Motor neuron (in vitro differentiated cells): ENCODE results near the gene MTHFSD. TPM values are rescaled to one million over a fixed set of nuclear protein-coding genes. Genes with fewer than 3 reads are reported as not detected.

Experiments used
- ATAC-seq, 8 experiments: fragments of 200-7000 bp; cut with Tn5 transposase; replicated peaks in 6 of 8; 2 replicates each; pipeline ENCODE4 v1.8.0; 2021; ENCODE audit warnings: mild to moderate bottlenecking in 8 of 8, moderate library complexity in 8 of 8
- H3K27ac ChIP-seq, 2 donors: fragments of 250-450 bp; sonication (Bioruptor Pico); 2 replicates each; pipeline ENCODE4 v1.9.0; 2021; ENCODE audit warnings: antibody characterized with exemption in 2 of 2, mild to moderate bottlenecking in 2 of 2, moderate library complexity in 1 of 2
- H3K4me1 ChIP-seq, 2 donors: fragments of 250-450 bp; sonication (Bioruptor Pico); replicated peaks in 1 of 2; 2 replicates each; pipeline ENCODE4 v1.6.1; 2021; ENCODE audit warnings: antibody characterized with exemption in 2 of 2, mild to moderate bottlenecking in 2 of 2, moderate library complexity in 1 of 2
- H3K4me3 ChIP-seq, 5 donors: fragments of 250-450 bp; sonication (Bioruptor Pico); 2 replicates each; pipeline ENCODE4 v1.9.0; 2021; ENCODE audit warnings: antibody characterized with exemption in 5 of 5, mild to moderate bottlenecking in 5 of 5, moderate library complexity in 4 of 5
- WGBS, 10 experiments: fragments of 450-650 bp; shearing (Covaris generic); methylation state at CpG; one replicate each; pipeline ENCODE4 v1.0.0; 2022; 5-methylcytosine and 5-hydroxymethylcytosine counted together
- in situ Hi-C, 9 experiments: fragments of 400-800 bp; cut with MboI; loops; one replicate each; pipeline ENCODE4 v1.15.0; 2021; ENCODE audit warnings: low sequenced_read_pairs in 9 of 9, low pct_unique_long_range_greater_than_20kb in 2 of 9; ENCODE audit not compliant: unreplicated experiment in 9 of 9
- total RNA-seq, 8 experiments: library from RNA; unstranded; fragments of 300-600 nt; gene quantifications; 2 replicates each; pipeline versions ENCODE4 v1.2.3 to v1.2.4, GENCODE V29; 2022

The MTHFSD gene
- total RNA-seq, 8 experiments from 2014 or later: 10.4 to 36.4 (median 19.4) TPM

DNA sequence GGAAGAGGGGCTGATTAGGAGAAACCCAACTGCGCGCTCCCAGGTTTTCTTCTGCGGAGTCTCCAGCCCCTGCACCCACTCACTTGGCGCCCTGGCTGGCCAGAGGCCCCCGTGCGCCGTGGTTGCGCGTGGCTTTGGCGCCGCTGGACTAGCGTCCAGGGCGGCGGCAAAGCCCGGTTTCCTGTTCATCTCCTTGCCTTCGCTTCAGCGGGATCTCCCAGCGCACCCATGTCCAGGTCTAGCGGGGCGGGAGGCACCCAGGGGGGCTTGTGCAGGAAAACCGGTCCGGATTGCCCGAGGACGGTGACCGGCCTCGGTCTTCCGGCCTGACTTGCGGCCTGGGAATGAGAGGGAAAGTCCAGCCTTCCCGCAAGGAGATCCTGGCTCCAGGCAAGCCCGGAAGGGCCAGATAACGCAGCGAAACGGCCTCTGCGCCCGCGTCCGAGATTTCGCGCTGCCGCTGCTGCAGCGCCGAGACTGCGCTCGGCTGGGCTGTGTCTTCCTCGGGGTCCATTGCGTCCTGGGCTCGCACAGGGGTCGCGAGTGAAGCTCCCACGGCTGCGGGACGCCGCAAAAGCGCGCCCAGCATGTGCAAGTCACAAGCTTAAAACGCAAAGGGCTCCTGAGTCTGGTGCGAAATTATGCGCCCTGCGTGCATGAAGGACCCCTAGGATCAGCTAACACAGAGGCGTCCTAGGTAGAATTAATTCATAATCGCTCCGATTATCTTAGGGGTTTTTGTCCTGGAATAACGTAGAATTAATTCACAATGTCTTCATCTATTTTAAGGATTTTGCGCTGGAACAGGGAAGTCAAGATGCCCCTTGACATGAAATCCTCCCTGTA lies 39.0 kb downstream of the MTHFSD start:
- Histone ChIP-seq H3K4me3 (peak overlapping the region in 1 of 5 donors; percentile 5), H3K27ac (no peak overlapping the region), H3K4me1 (peaks cover 0 to 2% of the 10 kb centered on the region in 2 donors)
- WGBS, 10 experiments: 0 to 37% (median 3%) methylated on average over 2 to 43 of the region's 64 CpGs; no CpG with 5 or more reads in 3 of the 10 experiments
- in situ Hi-C loops: loop anchor here (10.0 to 25.0 kb wide), 6 partner anchors 179 to 704 kb away; no protein-coding TSS in a partner anchor
- ATAC-seq: peak in 1 of 8 experiments; percentile 5

- 0 to 20% (median 2%) methylated on average over 1 to 13 of the region's 29 CpGs; no CpG with 5 or more reads in 5 of the 10 experiments for WGBS, 10 experiments
- no peak overlapping the region for H3K4me3 ChIP-seq
- in situ Hi-C loops: loop anchor here (10.0 to 25.0 kb wide), 6 partner anchors 178 to 703 kb away; no protein-coding TSS in a partner anchor
These were observed 39.6 kb downstream of the MTHFSD start for GRCh38 chr16:86515413-86515776.

DNA sequence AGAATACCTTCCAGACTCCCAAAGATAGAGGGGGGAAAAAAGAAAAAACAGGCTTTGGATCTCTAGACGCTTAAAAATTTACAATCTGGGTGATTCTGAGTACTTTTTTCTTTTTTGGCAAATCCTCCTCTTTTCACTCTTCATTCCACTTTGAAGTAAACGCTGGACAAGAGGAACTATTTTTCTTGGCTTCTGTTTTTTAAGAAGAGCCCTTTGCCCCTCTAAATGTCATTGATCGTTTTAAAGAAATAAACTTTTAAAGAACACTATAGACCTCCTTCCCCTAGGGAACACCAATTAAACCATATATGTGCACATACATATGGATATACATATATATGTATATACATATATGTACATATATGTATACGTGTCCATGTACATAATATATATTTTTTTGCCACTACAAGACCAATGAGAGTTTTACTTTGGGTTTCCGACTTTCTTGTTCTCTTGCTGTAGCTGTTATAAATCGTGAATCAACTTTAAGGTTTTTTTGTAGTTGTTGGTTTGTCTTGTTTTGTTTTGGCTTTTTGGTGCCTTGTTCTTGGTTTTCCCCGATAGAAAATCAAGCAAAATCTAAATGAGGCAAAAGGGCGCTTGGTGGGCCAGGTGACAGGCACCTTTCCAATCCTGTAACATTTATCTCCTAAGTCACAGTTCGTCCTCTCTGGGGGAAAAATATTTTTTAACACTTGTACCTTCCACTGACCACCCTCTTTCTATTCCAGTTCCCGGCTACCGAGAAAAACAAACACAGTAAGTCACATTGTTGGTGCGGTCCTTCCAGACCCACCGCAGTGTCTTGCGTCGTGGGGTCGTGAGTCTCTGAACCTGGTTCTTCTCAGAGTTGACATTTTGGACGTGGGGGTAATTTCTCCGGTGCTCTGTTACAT lies 40.3 kb downstream of the MTHFSD start:
- in situ Hi-C loops: loop anchor here (10.0 to 25.0 kb wide), 6 partner anchors 177 to 702 kb away; no protein-coding TSS in a partner anchor
- Histone ChIP-seq H3K4me3 (no peak overlapping the region), H3K27ac (no peak overlapping the region), H3K4me1 (peaks cover 0 to 2% of the 10 kb centered on the region in 2 donors)
- no peak for ATAC-seq
- 3 to 74% (median 16%) methylated on average over 5 to 18 of the region's 18 CpGs for WGBS, 10 experiments

More at GRCh38 chr16:86515413-86515776, 39.6 kb downstream of the MTHFSD start:
- Histone ChIP-seq H3K4me1 (peaks cover 0 to 2% of the 10 kb centered on the region in 2 donors), H3K27ac (no peak overlapping the region)
- peak in 1 of 8 experiments; percentile 2 for ATAC-seq

DNA sequence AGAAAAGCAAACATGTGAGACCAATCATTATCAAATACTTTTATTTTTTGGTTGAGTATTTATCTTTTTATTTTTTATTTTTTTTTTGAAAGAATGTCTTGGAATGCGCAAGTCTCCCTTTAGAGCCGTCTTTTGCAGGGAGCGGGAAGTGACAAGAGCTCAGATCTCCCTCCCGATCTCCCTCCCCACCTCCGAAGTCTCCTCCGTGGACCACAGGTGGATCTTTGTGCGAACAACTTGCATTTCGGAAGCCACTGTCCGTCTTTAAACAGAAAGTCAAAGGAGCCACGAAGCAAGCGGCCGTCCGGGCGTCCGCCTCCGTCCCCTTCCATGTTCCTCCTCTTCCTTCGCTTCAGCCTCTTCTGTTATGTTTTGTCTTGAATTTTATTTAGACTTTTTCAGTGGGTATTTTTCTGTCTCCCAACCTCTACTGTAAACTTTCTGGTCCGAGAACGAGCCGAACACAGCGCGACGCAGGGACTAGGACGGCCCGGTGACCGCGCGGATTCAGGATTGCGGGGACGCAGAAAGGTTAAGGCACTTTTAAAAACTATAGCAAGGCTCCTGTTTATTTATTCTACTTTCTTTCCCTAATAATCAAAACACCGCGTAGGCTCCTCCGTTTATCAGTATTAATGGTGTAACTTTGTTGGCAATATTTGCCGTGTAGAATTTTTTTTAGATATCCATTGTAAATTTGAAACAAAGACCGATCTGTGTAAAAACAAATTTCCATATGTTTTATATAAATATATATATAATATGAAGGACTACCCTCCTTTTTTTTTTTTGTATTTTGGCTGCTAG lies 41.4 kb downstream of the MTHFSD start:
- no peak for ATAC-seq

GRCh38 chr16:86512860-86513470 lies 42.1 kb downstream of the MTHFSD start:
- H3K4me1 ChIP-seq: peaks cover 2 to 4% of the 10 kb centered on the region in 2 donors
- no peak overlapping the region for H3K4me3 ChIP-seq
- no peak for ATAC-seq
- no peak overlapping the region for H3K27ac ChIP-seq
- WGBS, 10 experiments: 14 to 88% (median 40%) methylated on average over 1 to 17 of the region's 29 CpGs; no CpG with 5 or more reads in 2 of the 10 experiments
- in situ Hi-C loops: loop anchor here (10.0 to 25.0 kb wide), 6 partner anchors 176 to 701 kb away; no protein-coding TSS in a partner anchor

More for the DNA sequence above, 41.4 kb downstream of the MTHFSD start:
- H3K4me1 ChIP-seq: peaks cover 2 to 4% of the 10 kb centered on the region in 2 donors
- 5 to 92% (median 15%) methylated on average over 9 to 31 of the region's 35 CpGs for whole genome bisulfite sequencing, 10 experiments
- H3K4me3 ChIP-seq: no peak overlapping the region
- H3K27ac ChIP-seq: no peak overlapping the region
- in situ Hi-C loops: loop anchor here (10.0 to 25.0 kb wide), 6 partner anchors 176 to 701 kb away; no protein-coding TSS in a partner anchor

- 7 to 100% (median 20%) methylated on average over 1 to 14 of the region's 24 CpGs; no CpG with 5 or more reads in 5 of the 10 experiments for WGBS, 10 experiments
- in situ Hi-C loops: loop anchor here (10.0 to 25.0 kb wide), 6 partner anchors 175 to 700 kb away; no protein-coding TSS in a partner anchor
- no peak for ATAC-seq
- Histone ChIP-seq H3K4me3 (no peak overlapping the region), H3K27ac (no peak overlapping the region), H3K4me1 (peaks cover 2 to 4% of the 10 kb centered on the region in 2 donors)
These were observed 42.7 kb downstream of the MTHFSD start for GRCh38 chr16:86512301-86512859.

DNA sequence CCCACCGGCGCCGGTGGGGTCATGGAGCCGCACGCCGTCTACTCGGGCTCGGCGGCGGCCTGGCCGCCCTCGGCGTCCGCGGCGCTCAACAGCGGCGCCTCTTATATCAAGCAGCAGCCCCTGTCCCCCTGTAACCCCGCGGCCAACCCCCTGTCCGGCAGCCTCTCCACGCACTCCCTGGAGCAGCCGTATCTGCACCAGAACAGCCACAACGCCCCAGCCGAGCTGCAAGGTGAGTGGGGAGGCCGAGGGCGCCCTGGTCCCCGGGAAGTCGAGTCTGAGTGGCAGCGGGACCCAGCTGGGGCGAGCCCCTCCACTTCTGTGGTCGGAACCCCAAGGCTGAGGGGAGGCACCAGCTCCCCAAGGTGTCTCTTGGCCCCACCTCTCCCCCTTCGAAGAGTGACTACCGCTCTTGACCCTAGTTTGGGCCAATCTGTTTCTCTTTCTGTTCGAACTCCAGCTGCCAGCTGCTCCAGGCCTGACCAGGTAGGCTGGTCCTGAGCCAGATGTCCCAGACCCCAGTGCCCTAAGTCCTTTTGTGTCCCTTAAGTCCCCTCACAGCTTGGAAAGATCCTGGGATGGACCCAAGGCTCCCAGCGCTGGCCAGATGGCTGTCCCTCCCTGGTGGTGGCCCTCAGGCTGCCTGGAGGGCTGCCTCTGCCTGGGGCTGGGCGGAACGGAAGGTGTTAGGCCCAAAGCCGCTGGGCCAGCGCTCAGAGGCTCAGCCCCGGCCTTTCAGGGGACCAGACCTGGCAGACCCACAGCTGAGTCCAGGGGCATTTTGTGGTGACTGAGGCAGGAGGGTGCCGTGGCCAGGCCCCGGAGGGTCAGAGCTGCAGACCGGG lies 43.5 kb downstream of the MTHFSD start:
- Histone ChIP-seq H3K4me1 (peaks cover 2 to 4% of the 10 kb centered on the region in 2 donors), H3K27ac (no peak overlapping the region), H3K4me3 (no peak overlapping the region)
- in situ Hi-C loops: loop anchor here (10.0 to 25.0 kb wide), 6 partner anchors 174 to 699 kb away; no protein-coding TSS in a partner anchor
- 20 to 47% (median 42%) methylated on average over 1 to 9 of the region's 44 CpGs; no CpG with 5 or more reads in 6 of the 10 experiments for whole genome bisulfite sequencing, 10 experiments
- no peak for ATAC-seq

DNA sequence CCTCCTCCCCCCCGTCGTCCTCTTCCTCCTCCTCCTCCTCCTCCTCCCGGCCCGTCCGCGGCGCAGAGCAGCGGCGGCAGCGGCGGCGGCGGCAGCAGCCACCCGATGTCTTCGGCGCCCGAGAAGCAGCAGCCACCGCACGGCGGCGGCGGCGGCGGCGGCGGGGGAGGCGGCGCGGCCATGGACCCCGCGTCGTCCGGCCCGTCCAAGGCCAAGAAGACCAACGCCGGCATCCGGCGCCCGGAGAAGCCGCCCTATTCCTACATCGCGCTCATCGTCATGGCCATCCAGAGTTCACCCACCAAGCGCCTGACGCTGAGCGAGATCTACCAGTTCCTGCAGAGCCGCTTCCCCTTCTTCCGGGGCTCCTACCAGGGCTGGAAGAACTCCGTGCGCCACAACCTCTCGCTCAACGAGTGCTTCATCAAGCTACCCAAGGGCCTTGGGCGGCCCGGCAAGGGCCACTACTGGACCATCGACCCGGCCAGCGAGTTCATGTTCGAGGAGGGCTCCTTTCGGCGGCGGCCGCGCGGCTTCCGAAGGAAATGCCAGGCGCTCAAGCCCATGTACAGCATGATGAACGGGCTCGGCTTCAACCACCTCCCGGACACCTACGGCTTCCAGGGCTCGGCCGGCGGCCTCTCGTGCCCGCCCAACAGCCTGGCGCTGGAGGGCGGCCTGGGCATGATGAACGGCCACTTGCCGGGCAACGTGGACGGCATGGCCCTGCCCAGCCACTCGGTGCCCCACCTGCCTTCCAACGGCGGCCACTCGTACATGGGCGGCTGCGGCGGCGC lies 44.4 kb downstream of the MTHFSD start, which contains the start of gene FOXF1:
TSS of gene FOXF1 (plus strand) at position 63 of the 797 bp plus-strand sequence. CDS start at position 106, 43 bp downstream.
- peak within 1 kb of the TSS in 4 of 5 donors; percentile 24 to 40 (median 29) for H3K4me3 ChIP-seq
- H3K27ac ChIP-seq: no peak within 1 kb of the TSS
- WGBS, 10 experiments: 0 to 10% (median 1%) methylated on average over 2 to 10 of the region's 89 CpGs; no CpG with 5 or more reads in 6 of the 10 experiments
- ATAC-seq: peak in 3 of 8 experiments; percentile 17 to 37 (median 32)
- in situ Hi-C loops: loop anchor here (10.0 to 25.0 kb wide), 6 partner anchors 173 to 698 kb away; no protein-coding TSS in a partner anchor
- peaks cover 3 to 4% of the 10 kb centered on the region in 2 donors for H3K4me1 ChIP-seq

GRCh38 chr16:86509759-86510464 lies 45.1 kb downstream of the MTHFSD start:
- Histone ChIP-seq H3K27ac (no peak overlapping the region), H3K4me3 (peak overlapping the region in 4 of 5 donors; percentile 24 to 40 (median 29)), H3K4me1 (peaks cover 4 to 6% of the 10 kb centered on the region in 2 donors)
- in situ Hi-C loops: loop anchor here (10.0 to 25.0 kb wide), 6 partner anchors 173 to 698 kb away; no protein-coding TSS in a partner anchor
- 1% methylated on average over 18 of the region's 84 CpGs; no CpG with 5 or more reads in 9 of the 10 experiments for WGBS, 10 experiments
- ATAC-seq: peak in 7 of 8 experiments; percentile 9 to 79 (median 73)
